ENCODE results near the gene FREM1.
A peak's percentile ranks its signal among the peaks of the same experiment; 100 is the strongest.

FREM1 gene

GRCh38 chr9:14813336-14814248 lies 96.6 kb downstream of the FREM1 start:
- DNase-seq, result no peak

DNA sequence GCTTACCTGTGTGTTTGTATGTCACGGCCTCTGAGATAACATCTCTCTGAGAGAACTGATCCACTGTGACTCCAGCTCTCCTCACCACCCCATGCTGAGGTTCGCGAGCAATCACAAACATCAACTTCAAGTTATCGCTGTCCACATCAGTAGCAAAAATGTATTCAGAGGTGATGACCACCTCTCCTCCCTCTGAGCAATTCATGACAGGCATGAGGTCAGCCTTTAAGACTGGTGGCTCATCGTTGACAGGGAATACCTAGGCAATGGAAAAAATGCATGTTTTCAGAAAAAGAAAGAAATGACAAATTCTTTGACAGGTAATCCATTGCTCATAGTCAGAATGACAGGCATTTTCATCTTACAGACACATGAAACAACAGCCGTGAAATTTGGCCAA lies 97.4 kb downstream of the FREM1 start:
- no peak for DNase-seq

DNA sequence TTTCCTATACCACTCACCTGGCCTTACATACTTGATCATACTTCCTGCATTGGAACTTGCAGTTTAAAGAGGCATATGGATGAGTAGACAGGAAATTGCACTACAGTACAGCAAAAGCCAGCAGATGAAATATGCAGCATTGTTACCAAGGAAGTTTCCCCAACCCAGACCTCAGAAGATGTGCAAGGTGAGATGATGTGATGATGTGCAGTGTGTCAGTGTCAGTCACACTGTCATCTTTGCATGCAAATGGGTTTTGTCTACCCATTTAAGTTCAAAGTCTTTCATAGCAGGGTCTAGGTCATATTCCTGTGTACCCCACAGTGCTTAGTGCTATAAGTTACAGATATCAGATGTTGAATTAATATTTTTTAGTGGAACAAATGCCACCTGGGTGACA lies 98.4 kb downstream of the FREM1 start:
- DNase-seq, result no peak

DNA sequence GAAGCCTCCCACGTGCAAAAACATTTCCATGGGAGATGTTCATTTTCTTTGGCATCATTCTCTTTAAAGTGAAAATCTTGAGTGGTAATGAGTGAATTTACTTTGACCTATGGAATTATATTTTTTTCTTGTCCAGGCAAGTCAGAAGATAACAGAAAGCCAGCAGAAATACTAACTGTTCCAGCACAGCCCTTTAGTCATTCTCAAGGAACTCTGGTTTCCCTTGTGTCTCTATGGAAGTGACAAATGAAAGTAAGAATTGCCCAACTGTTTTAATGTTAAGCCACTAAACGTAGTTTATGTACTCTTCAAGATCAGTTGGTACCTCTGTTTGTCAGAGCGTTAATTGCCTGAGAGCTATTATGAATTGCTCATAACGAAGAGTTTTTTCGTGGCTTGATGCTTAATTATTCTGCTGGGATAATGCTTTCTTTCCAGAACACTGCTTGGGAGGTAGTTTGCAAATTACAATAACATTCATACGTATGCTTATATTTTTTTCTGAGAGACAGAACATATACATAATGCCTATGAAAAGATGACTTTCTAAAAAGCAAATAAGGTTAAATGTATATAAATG lies 103.2 kb downstream of the FREM1 start:
- no peak for DNase-seq

DNA sequence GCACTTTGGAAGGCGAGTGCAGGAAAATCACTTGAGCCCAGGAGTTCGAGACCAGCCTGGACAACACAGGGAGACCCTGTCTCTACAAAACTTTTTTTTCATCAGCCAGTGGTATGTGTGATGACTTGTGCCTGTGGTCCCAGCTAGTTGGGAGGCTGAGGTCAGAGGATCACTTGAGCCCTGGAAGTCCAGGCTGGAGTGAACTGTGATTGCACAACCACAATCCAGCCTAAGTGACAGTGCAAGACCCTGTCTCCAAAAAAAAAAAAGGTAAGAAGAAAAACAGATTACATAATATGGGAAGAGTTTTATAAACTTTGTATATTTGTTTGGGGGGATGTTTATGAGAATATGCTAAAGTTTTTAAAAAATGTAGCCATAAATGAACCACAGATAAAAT lies 111.2 kb downstream of the FREM1 start:
- no peak for DNase-seq

DNA sequence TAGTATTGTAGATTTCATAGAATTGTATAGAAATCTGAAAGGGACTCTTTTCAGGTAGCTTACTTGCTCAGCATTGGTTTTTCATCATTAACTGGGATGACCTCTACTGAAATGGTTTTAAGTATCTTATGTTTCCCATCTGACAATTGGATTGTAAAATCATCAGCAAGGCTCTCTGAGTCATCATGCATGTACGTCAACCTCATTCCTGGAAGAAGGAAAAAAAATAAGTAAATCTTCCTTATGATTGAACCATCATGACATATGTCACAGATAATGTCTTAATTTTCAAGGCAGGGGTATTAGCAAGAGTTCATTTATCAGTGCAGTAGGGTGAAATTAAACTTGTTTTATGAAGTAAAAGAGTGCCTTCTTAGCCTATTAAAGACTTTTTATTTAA lies 112.8 kb downstream of the FREM1 start:
- no peak for DNase-seq

DNA sequence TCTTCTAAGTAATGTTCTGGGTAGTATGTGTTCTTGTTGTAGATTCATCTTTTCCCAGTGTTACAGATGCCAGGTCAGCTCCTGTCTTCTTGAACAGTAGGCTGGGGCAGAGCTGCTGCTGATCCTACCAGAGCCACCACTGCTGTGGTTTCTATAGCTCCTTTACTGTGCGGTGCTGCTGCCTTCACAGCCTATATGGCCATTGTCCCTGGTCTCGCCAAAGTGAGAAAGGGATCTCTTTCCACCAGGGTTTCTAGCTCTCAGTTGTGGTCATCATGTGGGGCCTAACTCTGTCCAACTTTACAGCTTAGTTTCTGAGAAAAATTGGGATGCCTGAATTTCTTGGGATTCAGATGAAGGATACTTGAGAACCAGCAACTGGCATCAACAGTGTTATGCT lies 116.8 kb downstream of the FREM1 start:
- DNase-seq, result no peak

DNA sequence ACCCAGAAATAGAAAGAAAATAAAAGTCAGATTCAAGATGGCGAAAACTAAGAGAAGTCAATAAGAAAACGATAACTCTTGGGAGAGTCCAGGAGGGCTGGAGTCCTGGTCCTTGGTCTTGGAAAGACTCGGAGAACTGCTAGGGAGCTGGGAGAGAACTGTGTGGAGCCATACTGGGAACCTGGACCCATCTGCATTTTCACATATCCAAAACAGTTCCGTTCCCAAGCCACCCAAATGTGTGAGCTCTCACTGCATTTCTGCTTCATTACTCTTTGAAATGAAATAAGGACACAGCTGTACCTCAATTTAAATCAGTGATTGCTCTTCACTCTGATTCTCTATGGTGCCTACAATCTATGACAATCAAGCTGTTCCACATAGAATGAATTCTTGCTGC lies 119.6 kb downstream of the FREM1 start:
- DNase-seq, result no peak

DNA sequence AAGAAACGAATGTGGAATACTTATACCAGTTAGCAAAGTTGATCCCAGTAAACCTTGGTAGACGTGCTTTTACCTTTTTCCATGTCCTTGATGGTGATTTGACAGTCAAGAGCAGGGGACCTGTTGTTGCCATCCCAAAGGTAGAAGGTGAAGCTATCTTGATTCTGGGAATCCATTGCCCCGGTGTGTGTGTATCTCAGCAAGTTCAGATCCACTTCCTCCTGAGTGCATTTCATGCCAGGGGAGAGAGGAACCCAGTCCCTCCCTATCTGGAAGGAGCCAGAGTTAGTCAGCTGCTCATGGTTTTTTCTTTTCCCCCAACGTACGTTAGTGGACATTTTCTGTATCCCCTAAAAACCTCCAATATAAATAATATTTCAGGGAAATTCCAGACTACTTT lies 121.4 kb downstream of the FREM1 start:
- no peak for DNase-seq

GRCh38 chr9:14783358-14783757 lies 126.9 kb downstream of the FREM1 start:
- no peak for DNase-seq

DNA sequence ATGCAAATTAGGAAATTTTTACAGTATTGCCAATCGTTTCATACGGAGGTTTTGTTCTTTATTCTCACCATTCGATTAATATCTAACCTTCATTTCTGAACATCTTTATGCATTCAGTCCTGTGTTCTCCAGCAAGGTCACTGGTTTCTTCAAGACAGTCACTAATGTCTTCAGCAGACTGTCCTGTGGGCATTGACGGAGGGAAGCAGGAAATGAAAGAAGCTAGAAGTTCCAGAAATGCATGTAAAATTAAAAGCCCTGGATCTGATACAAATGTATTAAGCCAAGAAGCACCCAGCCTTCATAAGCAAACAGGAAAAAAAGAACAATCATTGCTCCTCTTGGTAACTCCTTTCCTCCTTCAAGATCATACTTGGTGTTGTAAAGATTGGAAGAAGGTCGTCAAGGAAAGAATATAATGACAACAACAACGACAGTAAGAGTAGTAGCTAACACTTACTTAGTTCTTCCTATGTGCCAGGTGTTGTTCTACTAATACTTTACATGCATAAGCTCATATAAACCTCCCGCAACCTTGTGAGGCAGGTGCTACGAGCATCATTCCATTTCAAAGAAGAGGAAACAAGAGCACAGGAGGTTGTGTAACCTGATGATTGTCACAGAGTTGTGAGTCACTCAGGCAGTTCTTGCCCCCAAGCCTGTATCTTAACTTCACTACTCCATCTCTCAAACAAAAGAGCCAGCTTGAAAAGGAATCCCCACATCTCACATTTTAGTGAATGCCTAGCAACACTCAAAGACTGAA lies 127.8 kb downstream of the FREM1 start:
- no peak for DNase-seq

- DNase-seq, result no peak
These were observed 129.5 kb downstream of the FREM1 start for GRCh38 chr9:14780693-14781092.

- no peak for DNase-seq
These were observed 130.0 kb downstream of the FREM1 start for GRCh38 chr9:14780251-14780650.

- DNase-seq, result no peak
These were observed 130.6 kb downstream of the FREM1 start for GRCh38 chr9:14779566-14780022.

- no peak for DNase-seq
These were observed 131.7 kb downstream of the FREM1 start for GRCh38 chr9:14778565-14778964.

- no peak for DNase-seq
These were observed 134.3 kb downstream of the FREM1 start for GRCh38 chr9:14775917-14776316.

- DNase-seq, result no peak
These were observed 139.6 kb downstream of the FREM1 start for GRCh38 chr9:14770592-14770991.

DNA sequence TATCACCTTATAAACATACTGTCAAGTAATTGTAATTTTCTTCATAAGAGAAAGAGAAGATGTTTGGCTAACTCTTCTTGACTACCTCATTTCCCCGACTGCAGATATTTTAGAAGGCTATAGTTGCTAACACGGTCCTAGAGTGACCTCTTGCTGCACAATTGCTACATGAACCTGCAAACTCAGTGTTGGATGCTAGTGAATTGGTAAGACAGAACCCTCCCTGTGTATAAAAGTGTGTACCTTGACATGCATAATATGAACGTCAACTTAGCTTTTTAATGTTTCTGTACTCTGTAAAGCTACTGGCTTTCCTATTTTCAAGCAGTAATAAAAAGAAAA lies 141.0 kb downstream of the FREM1 start:
- no peak for DNase-seq

- DNase-seq, result peak; percentile 56
These were observed 141.6 kb downstream of the FREM1 start for GRCh38 chr9:14768405-14769229.

DNA sequence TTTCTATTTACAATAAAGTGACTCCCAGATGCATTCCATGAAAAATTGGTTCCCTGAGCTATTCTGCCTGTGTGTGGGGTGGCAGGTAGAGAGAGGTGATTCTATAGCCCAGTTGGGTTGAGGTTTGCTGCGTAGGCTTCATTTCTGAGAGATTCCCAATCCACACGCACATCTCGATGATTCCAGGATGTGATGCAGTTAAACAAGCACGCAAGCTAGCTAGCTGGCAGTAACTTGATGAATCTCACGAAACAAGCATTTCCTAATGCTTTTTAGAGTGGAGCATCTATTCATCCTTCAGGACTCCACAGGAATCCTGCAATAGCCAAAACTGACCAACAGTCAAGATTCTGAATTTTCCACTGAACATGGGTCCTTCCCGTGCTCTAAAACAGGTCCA lies 143.9 kb downstream of the FREM1 start:
- no peak for DNase-seq

DNA sequence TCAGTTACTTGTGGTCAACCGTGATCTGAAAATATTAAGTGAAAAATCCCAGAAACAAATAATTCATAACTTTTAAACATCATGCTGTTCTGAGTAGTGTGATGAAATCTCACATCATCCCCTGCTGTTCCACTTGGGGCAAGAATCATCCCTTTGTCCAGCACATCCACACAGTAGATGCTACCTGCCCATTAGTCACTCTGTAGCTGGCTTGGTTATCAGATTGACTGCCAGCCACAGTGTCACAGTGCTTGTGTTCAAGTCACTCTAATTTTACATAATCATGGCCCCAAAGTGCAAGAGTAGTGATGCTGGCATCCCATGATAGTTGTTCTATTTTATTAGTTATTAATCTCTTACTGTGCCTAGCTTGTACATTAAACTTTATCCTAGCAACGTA lies 148.6 kb downstream of the FREM1 start:
- no peak for DNase-seq

GRCh38 chr9:14760060-14760459 lies 150.2 kb downstream of the FREM1 start:
- DNase-seq, result no peak

DNA sequence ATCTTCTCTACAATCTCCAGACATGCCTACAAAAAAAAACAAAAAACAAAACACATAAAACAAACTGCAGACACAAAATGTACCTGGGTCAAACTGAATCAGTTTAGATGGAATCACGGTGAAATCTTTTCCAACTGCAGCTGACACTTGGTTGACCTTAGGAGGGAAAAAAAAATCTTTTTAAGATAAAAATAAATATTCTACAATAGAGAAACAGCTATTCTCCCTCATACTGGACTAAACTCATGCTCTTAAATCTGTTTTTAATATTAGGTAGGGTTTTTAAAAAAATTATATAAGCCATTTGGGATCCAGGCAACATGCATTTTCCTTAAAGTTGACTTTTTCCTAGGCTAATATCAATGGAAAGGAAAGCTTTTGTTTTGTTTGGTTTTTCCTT lies 153.9 kb downstream of the FREM1 start:
- DNase-seq, result no peak
